ENCODE data around the gene CCL11.
"Not testable (repeated sequence)": the region's sequence is repeated elsewhere in the genome, so short reads cannot be mapped to it uniquely, and the experiment has no call there.

CCL11 gene

DNA sequence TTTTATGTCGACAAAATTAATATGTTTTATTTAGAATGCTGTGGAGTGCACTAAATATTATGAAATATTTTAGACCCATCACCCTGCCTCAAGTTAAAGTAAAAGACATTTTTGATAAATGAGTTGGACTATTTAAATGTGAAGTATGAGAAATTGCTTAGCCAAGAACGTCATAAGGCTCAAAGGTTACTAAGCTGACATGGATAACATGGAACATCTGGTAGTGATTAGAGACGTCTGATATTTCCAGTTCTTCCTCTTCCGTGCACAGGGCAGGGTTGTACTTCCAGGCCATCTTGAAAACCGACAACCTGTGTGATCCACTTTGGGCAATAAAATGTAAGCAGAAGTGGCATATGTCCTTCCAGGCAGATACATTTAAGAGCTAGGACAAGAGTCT is 26.5 kb downstream of the CCL11 start:
- no peak for DNase-seq

DNA sequence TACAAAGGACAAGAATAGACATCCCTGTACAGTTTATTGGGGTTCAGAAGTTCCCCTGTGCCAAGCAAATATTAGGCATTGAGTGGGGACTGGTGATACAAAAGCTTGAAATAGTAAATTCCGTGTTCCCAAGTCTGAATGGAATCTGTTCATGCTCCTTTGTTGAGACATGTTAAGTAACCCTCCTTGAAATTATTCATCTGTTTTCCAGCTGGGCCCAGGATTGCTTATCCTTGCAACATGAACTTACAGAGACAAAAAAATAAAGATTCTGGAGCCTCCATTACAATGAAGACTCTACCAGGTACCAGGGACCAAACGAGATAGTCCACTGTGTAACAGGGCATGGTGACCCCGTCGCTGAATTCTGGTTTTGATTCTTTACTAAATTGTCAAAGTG is 27.6 kb downstream of the CCL11 start:
- no peak for DNase-seq

DNA sequence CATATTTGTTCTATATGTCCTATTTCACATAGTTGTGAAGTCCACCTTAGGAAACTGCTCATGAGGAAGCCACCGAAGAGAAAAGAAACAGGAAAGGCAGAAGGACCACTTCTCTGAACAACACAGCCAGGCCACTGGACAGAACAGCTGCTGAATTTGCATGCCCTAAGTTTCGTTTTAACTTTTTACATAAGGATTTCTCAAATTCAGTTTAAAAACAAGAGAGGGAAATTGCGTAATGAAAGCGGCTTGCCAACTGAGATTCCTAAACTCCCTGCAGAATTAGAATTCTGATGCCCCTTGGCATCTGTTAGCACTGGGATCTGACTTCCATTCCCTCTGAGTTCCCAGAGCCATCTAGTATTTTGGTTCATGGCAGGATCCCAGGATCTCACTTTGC is 28.7 kb downstream of the CCL11 start:
- no peak for DNase-seq

DNA sequence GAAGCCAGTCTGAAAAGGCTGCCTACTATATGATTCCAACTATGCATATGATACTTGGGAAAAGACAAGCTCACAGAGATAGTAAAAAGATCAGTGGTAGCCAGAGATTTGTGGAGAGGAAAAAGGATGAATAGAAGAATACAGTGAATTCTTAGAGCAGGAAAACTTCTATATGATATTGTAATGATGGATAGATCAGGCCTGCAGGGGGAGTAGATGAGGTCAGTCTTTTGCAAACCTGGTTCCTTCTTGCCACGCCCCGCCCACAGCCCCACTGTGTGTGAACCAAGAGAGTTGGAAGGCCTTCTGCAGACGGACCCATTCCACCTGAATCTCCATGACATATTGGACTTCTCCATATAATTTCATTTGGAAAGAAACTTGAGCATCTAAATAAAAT is 32.9 kb downstream of the CCL11 start:
- DNase-seq: no peak

DNA sequence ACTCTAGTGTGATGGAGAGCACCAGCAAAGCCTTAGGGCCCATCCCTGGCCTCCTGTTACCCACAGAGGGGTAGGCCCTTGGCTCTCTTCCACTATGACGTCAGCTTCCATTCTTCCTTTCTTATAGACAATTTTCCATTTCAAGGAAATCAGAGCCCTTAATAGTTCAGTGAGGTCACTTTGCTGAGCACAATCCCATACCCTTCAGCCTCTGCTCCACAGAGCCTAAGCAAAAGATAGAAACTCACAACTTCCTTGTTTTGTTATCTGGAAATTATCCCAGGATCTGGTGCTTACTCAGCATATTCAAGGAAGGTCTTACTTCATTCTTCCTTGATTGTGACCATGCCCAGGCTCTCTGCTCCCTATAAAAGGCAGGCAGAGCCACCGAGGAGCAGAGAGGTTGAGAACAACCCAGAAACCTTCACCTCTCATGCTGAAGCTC is 33.5 kb downstream of the CCL11 start, which contains the start of gene CCL8:
Gene CCL8, plus strand, starts transcription at position 397 of the 445 bp plus-strand sequence. CDS start 67 bp downstream, outside the sequence.
- no peak for DNase-seq

DNA sequence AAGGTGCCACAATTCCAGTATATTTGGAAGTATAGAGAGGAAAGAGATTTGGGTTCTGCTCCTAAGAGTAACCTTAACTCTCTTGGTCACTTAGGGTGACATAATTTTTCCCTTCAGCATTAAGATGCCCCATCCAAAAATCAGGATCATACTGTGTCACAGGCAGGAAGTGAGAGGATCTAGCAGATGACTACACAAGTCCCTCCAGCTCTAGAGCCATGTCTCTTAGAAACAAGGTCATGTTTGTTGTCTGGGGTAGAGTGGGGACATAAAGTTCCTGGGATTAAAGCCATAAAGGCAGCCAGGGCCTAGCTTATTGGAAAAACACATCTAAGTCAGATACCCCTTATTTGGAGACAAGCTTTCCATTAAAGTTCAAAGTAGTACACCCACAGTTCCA is 36.4 kb downstream of the CCL11 start:
- DNase-seq: no peak

DNA sequence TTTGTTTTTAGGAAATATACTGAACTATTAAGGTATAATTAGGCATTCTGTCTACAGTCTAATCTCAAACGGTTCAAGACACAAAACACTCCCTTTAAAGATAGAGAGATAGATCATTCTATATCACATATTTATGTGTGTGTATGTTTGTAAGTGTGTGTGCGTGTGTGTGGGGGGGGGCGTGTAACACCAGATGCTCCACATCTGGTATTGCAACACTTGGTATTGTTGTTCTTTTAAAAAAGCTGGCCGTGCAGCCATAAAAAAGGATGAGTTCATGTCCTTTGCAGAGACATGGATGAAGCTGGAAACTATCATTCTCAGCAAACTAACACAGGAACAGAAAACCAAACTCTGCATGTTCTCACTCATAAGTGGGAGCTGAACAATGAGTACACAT is 42.0 kb downstream of the CCL11 start:
- not testable (repeated sequence) for DNase-seq

DNA sequence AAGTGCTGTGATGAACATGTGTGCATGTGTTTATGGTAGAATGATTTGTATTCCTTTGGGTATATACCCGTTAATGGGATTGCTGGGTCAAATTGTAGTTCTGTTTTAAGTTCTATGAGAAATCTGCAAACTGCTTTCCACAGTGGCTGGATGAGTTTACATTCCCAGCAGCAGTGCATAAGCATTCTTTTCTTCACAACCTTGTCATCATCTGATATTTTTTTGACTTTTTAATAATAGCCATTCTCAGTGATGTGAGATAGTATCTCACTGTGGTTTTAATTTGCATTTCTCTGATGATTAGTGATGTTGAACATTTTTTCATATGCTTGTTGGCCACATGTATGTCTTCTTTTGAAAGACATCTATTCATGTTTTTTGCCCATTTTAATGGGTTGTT is 52.2 kb downstream of the CCL11 start:
- DNase-seq: no peak

Measured in NCI-H1417 (cell line).